GM23338 (cell line): ENCODE measurements around the gene GPANK1. TPM values are rescaled to one million over a fixed set of nuclear protein-coding genes. Genes with fewer than 3 reads are reported as not detected.

Experiments
- ATAC-seq: fragments of 200-7000 bp; cut with Tn5 transposase; 3 replicates; pipeline ENCODE4 v1.9.1; 2020
- DNase-seq: peaks from one replicate; pipeline ENCODE4 v3.0.0-alpha.2; 2015; ENCODE audit warnings: low spot score
- H2AFZ ChIP-seq: fragments of 200-600 bp; sonication (generic); 2 replicates; pipeline ENCODE4 v1.8.0; 2016; ENCODE audit warnings: antibody characterized with exemption, mild to moderate bottlenecking, moderate library complexity
- H3F3A ChIP-seq: fragments of 200-600 bp; sonication (generic); replicated peaks from 2 replicates; pipeline ENCODE4 v1.8.0; 2017; ENCODE audit warnings: antibody characterized with exemption, mixed run types, low read depth
- H3K27ac ChIP-seq: fragments of 200-600 bp; sonication (generic); 2 replicates; pipeline ENCODE4 v1.6.1; 2016; ENCODE audit warnings: low read depth
- H3K27me3 ChIP-seq: fragments of 200-600 bp; sonication (generic); 2 replicates; pipeline ENCODE4 v1.8.0; 2016; ENCODE audit warnings: mild to moderate bottlenecking, mixed run types, moderate library complexity; ENCODE audit not compliant: insufficient read depth
- H3K36me3 ChIP-seq: fragments of 200-600 bp; sonication (generic); 2 replicates; pipeline ENCODE4 v1.8.0; 2016; ENCODE audit warnings: mild to moderate bottlenecking; ENCODE audit not compliant: insufficient read depth
- H3K4me1 ChIP-seq: fragments of 200-600 bp; sonication (generic); 2 replicates; pipeline ENCODE4 v1.8.0; 2016; ENCODE audit warnings: mild to moderate bottlenecking, moderate library complexity; ENCODE audit not compliant: insufficient read depth
- H3K4me2 ChIP-seq: fragments of 200-600 bp; sonication (generic); 2 replicates; pipeline ENCODE4 v1.7.1; 2017; ENCODE audit warnings: mixed run types
- H3K4me3 ChIP-seq: fragments of 200-600 bp; sonication (generic); 2 replicates; pipeline ENCODE4 v1.6.1; 2016; ENCODE audit warnings: mixed run types
- H3K79me2 ChIP-seq: fragments of 200-600 bp; sonication (generic); replicated peaks from 2 replicates; pipeline ENCODE4 v1.8.0; 2017; ENCODE audit warnings: mild to moderate bottlenecking; ENCODE audit not compliant: insufficient read depth
- H3K9me2 ChIP-seq: fragments of 200-600 bp; sonication (generic); 2 replicates; pipeline ENCODE4 v1.8.0; 2017; ENCODE audit not compliant: insufficient read depth
- H4K20me1 ChIP-seq: fragments of 200-600 bp; sonication (generic); replicated peaks from 2 replicates; pipeline ENCODE4 v1.8.0; 2017; ENCODE audit warnings: mild to moderate bottlenecking; ENCODE audit not compliant: insufficient read depth
- H3K27ac Mint-ChIP-seq: 2 replicates; pipeline ENCODE4 v1.8.0; 2020; ENCODE audit warnings: inconsistent platforms, mild to moderate bottlenecking, moderate library complexity, mixed read lengths
- H3K27me3 Mint-ChIP-seq: 3 replicates; pipeline ENCODE4 v1.8.0; 2022; ENCODE audit warnings: low read depth, mild to moderate bottlenecking, moderate library complexity, mixed read lengths, inconsistent platforms; ENCODE audit not compliant: insufficient read depth, poor library complexity
- H3K36me3 Mint-ChIP-seq: 3 replicates; pipeline ENCODE4 v1.8.0; 2021; ENCODE audit warnings: low read depth, mild to moderate bottlenecking, inconsistent platforms, moderate library complexity, mixed read lengths
- H3K4me1 Mint-ChIP-seq: 3 replicates; pipeline ENCODE4 v1.8.0; 2020; ENCODE audit warnings: mild to moderate bottlenecking, inconsistent platforms, mixed read lengths
- H3K4me3 Mint-ChIP-seq: 3 replicates; pipeline ENCODE4 v1.8.0; 2021; ENCODE audit warnings: moderate library complexity, mild to moderate bottlenecking, inconsistent platforms, mixed read lengths
- H3K9me3 Mint-ChIP-seq: 3 replicates; pipeline ENCODE4 v1.8.0; 2020; ENCODE audit warnings: moderate library complexity, mild to moderate bottlenecking, inconsistent platforms, mixed read lengths
- CREB1 ChIP-seq: fragments of 250-450 bp; sonication (Bioruptor Pico); IDR thresholded peaks from 2 replicates; pipeline ENCODE4 v1.5.0; 2020; ENCODE audit warnings: low read depth, mild to moderate bottlenecking, moderate library complexity
- EZH2 ChIP-seq: fragments of 200-600 bp; sonication (generic); IDR thresholded peaks from one replicate; pipeline ENCODE4 v1.8.0; 2017; ENCODE audit warnings: antibody characterized with exemption, mild to moderate bottlenecking, low read depth; ENCODE audit not compliant: unreplicated experiment
- JUNB ChIP-seq: IDR thresholded peaks from one replicate; pipeline ENCODE4 v1.6.1; 2016; ENCODE audit warnings: antibody characterized with exemption; ENCODE audit not compliant: unreplicated experiment
- STAT1 ChIP-seq: IDR thresholded peaks from one replicate; pipeline ENCODE4 v1.6.1; 2016; ENCODE audit warnings: antibody characterized with exemption; ENCODE audit not compliant: unreplicated experiment
- ZNF114 ChIP-seq: fragments of 250-450 bp; sonication (Bioruptor Pico); IDR thresholded peaks from 2 replicates; pipeline ENCODE4 v1.5.0; 2020; ENCODE audit warnings: mild to moderate bottlenecking, moderate library complexity
- ZNF331 ChIP-seq: fragments of 250-450 bp; sonication (Bioruptor Pico); IDR thresholded peaks from 2 replicates; pipeline ENCODE4 v1.5.0; 2020; ENCODE audit warnings: low read depth, mild to moderate bottlenecking, moderate library complexity
- polyA plus RNA-seq: library from polyadenylated mRNA; unstranded; fragments of >200 nt; fragmentation: Nextera tagmentation; extraction: Ambion mirVana; gene quantifications from 2 replicates; pipeline ENCODE4 v1.2.1, GENCODE V29; 2016
- total RNA-seq: library from RNA; depleted of rRNA; stranded (reverse); fragments of >200 nt; shearing (Covaris generic); gene quantifications from 2 replicates; pipeline ENCODE4 v1.2.3, GENCODE V29; 2014
- TF ChIP-seq, protein P1 (sequence below): IDR thresholded peaks from one replicate; pipeline ENCODE4 v1.6.1; 2018; ENCODE audit warnings: antibody characterized with exemption; ENCODE audit not compliant: unreplicated experiment
- TF ChIP-seq, protein P2 (sequence below): fragments of 250-450 bp; sonication (Bioruptor Pico); IDR thresholded peaks from 2 replicates; pipeline ENCODE4 v1.5.0; 2020; ENCODE audit warnings: mild to moderate bottlenecking, moderate library complexity

Gene GPANK1
- total and polyA plus RNA-seq, 2 experiments from 2014 or later: 27.1 to 49.2 TPM

DNA sequence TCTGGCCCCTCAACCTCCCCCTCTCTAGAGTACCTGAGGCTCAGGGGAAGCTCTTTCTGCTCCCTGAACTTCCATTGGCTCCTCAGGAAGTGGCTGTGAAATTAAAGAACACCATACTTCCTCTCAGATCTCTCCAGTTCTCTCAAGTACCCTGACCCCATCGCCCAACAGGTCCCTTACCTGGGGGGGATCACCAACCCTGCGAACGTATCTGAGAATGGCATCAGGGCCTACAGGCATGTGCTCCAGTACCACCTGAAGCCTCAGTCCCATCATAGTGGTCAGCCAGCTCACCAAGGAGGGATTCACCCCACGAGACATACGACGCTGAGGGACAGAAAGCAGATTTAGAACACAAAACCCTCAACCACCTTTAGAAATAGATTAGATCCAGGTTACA lies 24.2 kb downstream of the GPANK1 start:
- Histone ChIP-seq H3K4me3 (no peak overlapping the region), H3K9me2 (no peaks in the 10 kb centered on the region), H3K36me3 (peaks cover 46% of the 10 kb centered on the region), H3K4me1 (no peaks in the 10 kb centered on the region), H3K79me2 (no peaks in the 10 kb centered on the region), H2AFZ (no peak overlapping the region), H3K27me3 (no peaks in the 10 kb centered on the region), H3F3A (peaks cover 43% of the 10 kb centered on the region), H3K27ac (no peak overlapping the region), H3K4me2 (no peak overlapping the region), H4K20me1 (peaks cover 16% of the 10 kb centered on the region)
- H3K4me1 Mint-ChIP-seq: no peaks in the 10 kb centered on the region
- TF ChIP-seq JUNB (no peak), EZH2 (no peak), ZNF331 (CRISPR knock-in tag) (no peak), CREB1 (no peak), STAT1 (no peak), ZNF114 (CRISPR knock-in tag) (no peak)
- TF ChIP-seq, protein P1, sequence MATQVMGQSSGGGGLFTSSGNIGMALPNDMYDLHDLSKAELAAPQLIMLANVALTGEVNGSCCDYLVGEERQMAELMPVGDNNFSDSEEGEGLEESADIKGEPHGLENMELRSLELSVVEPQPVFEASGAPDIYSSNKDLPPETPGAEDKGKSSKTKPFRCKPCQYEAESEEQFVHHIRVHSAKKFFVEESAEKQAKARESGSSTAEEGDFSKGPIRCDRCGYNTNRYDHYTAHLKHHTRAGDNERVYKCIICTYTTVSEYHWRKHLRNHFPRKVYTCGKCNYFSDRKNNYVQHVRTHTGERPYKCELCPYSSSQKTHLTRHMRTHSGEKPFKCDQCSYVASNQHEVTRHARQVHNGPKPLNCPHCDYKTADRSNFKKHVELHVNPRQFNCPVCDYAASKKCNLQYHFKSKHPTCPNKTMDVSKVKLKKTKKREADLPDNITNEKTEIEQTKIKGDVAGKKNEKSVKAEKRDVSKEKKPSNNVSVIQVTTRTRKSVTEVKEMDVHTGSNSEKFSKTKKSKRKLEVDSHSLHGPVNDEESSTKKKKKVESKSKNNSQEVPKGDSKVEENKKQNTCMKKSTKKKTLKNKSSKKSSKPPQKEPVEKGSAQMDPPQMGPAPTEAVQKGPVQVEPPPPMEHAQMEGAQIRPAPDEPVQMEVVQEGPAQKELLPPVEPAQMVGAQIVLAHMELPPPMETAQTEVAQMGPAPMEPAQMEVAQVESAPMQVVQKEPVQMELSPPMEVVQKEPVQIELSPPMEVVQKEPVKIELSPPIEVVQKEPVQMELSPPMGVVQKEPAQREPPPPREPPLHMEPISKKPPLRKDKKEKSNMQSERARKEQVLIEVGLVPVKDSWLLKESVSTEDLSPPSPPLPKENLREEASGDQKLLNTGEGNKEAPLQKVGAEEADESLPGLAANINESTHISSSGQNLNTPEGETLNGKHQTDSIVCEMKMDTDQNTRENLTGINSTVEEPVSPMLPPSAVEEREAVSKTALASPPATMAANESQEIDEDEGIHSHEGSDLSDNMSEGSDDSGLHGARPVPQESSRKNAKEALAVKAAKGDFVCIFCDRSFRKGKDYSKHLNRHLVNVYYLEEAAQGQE: no peak
- TF ChIP-seq, protein P2, sequence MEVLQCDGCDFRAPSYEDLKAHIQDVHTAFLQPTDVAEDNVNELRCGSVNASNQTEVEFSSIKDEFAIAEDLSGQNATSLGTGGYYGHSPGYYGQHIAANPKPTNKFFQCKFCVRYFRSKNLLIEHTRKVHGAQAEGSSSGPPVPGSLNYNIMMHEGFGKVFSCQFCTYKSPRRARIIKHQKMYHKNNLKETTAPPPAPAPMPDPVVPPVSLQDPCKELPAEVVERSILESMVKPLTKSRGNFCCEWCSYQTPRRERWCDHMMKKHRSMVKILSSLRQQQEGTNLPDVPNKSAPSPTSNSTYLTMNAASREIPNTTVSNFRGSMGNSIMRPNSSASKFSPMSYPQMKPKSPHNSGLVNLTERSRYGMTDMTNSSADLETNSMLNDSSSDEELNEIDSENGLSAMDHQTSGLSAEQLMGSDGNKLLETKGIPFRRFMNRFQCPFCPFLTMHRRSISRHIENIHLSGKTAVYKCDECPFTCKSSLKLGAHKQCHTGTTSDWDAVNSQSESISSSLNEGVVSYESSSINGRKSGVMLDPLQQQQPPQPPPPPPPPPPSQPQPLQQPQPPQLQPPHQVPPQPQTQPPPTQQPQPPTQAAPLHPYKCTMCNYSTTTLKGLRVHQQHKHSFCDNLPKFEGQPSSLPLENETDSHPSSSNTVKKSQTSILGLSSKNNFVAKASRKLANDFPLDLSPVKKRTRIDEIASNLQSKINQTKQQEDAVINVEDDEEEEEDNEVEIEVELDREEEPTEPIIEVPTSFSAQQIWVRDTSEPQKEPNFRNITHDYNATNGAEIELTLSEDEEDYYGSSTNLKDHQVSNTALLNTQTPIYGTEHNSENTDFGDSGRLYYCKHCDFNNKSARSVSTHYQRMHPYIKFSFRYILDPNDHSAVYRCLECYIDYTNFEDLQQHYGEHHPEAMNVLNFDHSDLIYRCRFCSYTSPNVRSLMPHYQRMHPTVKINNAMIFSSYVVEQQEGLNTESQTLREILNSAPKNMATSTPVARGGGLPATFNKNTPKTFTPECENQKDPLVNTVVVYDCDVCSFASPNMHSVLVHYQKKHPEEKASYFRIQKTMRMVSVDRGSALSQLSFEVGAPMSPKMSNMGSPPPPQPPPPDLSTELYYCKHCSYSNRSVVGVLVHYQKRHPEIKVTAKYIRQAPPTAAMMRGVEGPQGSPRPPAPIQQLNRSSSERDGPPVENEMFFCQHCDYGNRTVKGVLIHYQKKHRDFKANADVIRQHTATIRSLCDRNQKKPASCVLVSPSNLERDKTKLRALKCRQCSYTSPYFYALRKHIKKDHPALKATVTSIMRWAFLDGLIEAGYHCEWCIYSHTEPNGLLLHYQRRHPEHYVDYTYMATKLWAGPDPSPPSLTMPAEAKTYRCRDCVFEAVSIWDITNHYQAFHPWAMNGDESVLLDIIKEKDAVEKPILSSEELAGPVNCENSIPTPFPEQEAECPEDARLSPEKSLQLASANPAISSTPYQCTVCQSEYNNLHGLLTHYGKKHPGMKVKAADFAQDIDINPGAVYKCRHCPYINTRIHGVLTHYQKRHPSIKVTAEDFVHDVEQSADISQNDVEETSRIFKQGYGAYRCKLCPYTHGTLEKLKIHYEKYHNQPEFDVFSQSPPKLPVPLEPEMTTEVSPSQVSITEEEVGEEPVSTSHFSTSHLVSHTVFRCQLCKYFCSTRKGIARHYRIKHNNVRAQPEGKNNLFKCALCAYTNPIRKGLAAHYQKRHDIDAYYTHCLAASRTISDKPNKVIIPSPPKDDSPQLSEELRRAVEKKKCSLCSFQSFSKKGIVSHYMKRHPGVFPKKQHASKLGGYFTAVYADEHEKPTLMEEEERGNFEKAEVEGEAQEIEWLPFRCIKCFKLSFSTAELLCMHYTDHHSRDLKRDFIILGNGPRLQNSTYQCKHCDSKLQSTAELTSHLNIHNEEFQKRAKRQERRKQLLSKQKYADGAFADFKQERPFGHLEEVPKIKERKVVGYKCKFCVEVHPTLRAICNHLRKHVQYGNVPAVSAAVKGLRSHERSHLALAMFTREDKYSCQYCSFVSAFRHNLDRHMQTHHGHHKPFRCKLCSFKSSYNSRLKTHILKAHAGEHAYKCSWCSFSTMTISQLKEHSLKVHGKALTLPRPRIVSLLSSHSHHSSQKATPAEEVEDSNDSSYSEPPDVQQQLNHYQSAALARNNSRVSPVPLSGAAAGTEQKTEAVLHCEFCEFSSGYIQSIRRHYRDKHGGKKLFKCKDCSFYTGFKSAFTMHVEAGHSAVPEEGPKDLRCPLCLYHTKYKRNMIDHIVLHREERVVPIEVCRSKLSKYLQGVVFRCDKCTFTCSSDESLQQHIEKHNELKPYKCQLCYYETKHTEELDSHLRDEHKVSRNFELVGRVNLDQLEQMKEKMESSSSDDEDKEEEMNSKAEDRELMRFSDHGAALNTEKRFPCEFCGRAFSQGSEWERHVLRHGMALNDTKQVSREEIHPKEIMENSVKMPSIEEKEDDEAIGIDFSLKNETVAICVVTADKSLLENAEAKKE (CRISPR knock-in tag): no peak
- no peak overlapping the region; the same call in 2 of the 3 replicates for H3K4me3 Mint-ChIP-seq
- DNase-seq: no peak
- no peak overlapping the region for H3K27ac Mint-ChIP-seq
- peaks cover 6% of the 10 kb centered on the region for H3K27me3 Mint-ChIP-seq
- ATAC-seq: no peak
- H3K9me3 Mint-ChIP-seq: no peaks in the 10 kb centered on the region
- peaks cover 83% of the 10 kb centered on the region for H3K36me3 Mint-ChIP-seq
